Measurements from ENCODE around the gene MED13L.
"Not testable (repeated sequence)": the region's sequence is repeated elsewhere in the genome, so short reads cannot be mapped to it uniquely, and the experiment has no call there.

Gene MED13L

DNA sequence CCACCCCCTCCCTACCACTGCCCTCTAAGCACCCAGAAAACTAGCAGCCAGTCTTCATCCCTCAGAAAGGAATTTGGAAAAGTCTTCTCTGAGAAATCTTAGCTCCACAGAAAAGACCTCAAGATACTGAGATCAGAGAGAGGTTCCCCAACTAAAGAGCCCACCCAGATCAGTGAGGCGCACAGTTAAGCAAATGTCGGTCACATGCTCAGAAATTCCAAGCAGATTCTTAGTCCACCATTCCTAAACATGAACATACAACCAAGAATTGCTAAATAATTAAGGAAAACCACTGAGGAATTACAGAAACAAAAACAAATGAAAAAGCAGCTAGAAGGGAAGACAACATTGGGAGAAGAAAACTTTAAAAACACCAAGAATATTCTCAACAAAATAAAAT, 32.3 kb downstream of the MED13L start:
- DNase-seq, result no peak

DNA sequence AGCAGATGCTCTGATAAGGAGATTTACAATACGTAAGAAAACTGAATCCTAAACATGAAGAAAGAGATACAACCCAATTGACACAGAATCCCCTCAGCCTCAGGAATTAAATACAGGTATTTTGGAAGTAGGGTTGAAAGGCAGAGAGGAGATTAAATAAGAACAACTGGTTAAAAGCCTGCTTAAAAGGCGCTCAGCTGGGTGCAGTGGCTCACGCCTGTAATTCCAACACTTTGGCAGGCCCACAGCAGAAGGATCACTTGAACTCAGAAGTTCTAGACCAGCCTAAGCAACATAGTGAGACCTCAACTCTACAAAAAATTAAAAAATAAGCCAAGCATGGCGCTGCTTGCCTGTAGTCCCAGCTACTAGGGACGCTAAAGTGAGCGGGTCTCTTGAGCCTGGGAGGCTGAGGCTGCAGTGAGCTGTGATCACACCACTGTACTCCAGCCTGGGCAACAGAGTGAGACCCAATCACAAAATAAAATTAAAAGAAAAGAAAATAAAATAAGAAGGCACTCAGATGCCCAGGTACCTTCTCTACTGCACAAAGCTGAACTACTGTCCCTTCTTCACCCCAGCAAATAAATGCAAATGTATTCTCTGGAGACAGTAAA, 32.9 kb downstream of the MED13L start:
- DNase-seq, result no peak

DNA sequence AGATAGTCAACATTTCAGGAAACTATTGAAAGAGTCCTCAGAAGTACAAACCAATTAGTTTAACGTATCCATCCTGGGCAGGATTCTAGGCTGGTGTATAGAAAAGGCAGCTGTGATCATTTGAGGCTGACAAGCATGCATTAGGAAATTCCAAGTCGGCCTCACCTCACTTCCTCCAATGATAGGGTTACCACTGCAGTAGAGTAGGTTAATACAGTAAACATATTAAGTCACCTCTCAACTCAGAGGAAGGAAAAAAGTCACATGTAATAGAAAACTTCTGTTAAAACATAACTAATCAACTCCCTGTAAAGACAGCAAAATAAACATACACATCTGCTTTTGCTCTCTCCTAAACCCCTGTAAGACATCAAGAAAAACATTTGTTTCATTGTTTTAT, 33.5 kb downstream of the MED13L start:
- no peak for DNase-seq

DNA sequence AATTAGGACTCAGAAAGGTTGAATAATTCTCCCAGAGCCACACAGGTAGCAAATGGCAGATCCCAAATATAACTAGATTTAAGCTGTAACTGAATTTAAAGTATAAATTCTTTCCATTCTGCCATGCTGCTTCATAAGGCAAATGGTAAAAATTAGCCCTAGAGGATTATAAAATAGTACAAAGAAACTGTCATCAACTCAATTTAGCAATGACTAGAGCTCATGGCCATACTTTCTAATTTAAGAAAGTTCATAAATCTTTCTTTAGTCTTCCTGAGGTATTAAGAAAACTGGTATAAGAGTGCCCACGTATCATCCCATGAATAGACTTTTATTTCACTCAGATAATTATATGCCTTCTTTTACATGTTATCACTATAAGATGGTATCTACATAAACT, 34.8 kb downstream of the MED13L start:
- no peak for DNase-seq

DNA sequence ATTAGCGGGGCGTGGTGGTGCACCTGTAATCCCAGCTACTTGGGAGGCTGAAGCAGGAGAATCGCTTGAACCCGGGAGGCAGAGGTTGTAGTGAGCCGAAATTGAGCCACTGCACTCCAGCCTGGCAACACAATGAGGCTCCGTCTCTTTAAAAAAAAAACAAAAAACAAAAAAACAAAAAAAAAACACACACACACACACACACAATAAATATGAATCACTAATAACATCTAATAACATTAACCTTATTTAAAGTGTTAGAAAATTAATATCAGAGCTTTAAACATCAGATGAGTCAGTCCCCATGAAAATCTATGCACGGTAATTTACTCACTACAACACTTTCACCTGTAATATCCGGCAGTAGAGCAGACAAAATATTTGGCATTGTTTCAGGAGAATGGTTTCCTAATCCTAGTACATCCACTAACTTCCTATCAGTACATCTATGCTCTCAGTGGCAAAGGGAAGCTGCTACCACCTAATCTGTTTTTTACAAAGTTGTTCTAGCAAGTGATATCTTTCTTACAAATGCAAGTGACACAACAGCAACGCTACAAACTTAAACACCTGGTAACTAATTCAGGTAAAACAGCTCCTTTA, 36.2 kb downstream of the MED13L start:
- no peak for DNase-seq

DNA sequence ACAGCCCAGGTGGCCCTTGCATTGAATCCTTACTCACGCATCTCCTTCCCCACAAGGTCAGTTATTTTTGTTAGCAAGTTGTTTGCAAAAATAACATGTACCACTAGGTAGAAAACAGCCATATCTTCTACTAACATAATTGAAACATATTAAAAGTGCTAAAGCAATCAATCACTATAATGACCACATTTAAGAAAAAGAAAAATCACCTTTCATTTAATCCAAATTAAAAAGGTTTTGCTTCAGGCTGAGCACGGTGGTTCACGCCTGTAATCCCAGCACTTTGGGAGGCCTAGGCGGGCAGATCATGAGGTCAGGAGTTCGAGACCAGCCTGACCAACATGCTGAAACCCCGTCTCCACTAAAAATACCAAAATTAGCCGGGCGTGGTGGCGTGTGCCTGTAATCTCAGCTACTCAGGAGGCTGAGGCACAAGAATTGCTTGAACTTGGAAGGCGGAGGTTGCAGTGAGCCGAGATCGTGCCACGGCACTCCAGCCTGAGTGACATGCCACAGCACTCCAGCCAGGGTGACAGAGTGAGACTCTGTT, 38.8 kb downstream of the MED13L start:
- not testable (repeated sequence) for DNase-seq

- no peak for DNase-seq
Measured at GRCh38 chr12:116238149-116238548, 39.3 kb downstream of the MED13L start.

- DNase-seq, result no peak
Measured at GRCh38 chr12:116236976-116237375, 40.5 kb downstream of the MED13L start.

- DNase-seq, result peak in 1 of 2 experiments; percentile 58
Measured at GRCh38 chr12:116236148-116236731, 41.3 kb downstream of the MED13L start.

DNA sequence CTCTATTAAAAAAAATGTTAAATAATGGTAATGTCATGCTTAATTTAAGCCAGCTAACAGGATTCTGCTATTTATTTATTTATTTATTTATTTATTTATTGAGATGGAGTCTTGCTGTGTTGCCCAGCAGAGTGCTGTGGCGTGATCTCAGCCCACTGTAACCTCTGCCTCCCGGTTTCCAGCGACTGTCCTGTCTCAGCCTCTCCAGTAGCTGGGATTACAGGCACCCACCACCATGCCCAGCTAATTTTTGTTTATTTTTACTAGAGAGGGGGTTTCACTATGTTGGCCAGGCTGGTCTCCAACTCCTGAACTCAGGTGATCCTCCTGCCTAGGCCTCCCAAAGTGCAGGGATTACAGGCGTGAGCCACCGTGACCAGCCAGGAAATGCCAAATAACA, 43.3 kb downstream of the MED13L start:
- not testable (repeated sequence) for DNase-seq

DNA sequence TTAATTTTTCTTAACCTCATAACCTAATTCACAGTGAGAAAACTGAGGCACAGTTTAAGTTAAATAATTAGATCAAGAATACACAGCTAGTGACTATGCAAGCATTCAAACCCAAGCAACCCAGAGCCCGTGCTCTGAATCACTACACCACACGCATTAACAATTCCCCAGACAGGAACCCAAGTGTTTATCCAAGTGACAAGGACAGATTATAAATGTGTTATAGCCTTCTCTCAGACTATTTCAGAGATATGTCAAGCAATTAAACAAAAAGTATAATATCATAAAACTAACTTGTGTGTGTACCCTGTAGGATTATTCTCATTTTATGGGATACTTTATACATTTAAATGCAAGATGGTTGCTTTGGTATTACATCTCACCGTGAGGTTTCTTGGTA, 43.8 kb downstream of the MED13L start:
- DNase-seq, result no peak

GRCh38 chr12:116227811-116228210, 49.7 kb downstream of the MED13L start:
- DNase-seq, result no peak

GRCh38 chr12:116226026-116226425, 51.5 kb downstream of the MED13L start:
- DNase-seq, result no peak

GRCh38 chr12:116222358-116222757, 55.1 kb downstream of the MED13L start:
- DNase-seq, result peak in 1 of 2 experiments; percentile 9

DNA sequence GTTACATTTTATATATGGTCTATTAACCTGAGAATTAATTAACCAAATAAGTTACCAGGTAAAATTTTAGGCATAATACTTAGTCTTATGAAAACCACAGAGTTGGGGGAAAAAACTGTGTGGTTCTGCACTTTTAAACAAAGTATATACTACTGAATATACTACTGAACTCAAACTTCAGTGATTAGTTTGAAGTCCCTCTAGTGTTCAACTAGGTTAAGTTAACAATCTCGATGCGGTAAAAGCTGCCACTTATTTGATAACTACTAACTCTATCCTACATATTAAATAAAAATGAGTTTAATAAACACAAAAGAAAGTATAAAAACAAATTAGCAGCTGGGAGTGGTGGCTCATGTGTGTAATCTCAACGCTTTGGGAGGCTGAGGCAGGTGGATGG, 56.7 kb downstream of the MED13L start:
- DNase-seq, result no peak

DNA sequence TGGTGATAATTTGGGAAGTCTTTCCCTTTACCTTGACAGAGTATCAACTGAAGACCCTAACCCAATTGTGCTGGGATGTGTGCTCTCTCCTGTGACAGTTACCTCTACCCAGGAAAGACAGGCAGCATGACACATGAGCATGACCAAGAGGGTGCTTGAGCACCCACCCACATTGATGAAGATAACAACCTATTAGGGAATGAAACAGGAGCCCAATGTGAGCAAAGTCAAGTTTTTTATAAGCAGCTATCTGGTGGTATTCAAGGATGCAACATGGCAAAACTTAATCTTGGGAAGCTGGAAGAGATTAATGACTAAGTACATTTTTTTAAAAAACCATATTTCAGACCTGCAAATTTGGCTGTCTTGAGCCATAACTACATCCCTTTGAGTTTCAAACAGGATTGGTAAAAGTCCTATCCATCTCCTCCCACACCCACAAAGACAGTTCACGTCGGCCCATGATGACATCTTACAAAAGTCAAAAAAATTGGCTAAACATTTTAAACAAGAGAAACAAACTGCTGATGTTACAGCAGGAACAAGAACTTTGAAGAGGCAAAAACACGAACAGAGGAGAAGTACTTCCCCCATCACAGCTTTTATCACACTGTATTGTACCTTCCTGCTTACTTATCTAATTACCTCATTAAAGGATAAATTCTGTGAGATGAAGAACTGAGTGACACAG, 60.3 kb downstream of the MED13L start:
- DNase-seq, result no peak

- no peak for DNase-seq
Measured at GRCh38 chr12:116216022-116216756, 61.3 kb downstream of the MED13L start.

DNA sequence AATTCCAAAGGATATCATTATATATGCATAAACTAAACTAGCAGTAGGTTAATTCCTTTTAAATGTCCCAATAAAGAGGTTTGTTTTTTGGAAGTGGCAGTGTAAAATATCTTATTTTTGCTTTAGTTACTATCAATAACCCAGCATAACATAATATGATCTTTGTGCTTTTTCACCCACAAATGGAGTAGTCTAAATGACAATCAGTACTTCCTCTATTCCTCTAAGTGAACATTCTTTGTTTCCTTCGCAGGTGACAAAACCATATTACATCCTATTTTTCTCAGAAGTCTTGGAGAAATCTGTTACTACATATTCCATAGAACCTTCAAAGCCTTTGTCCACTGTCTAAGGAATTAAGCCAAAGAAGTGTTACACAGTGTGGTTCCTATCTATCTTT, 62.5 kb downstream of the MED13L start:
- no peak for DNase-seq

DNA sequence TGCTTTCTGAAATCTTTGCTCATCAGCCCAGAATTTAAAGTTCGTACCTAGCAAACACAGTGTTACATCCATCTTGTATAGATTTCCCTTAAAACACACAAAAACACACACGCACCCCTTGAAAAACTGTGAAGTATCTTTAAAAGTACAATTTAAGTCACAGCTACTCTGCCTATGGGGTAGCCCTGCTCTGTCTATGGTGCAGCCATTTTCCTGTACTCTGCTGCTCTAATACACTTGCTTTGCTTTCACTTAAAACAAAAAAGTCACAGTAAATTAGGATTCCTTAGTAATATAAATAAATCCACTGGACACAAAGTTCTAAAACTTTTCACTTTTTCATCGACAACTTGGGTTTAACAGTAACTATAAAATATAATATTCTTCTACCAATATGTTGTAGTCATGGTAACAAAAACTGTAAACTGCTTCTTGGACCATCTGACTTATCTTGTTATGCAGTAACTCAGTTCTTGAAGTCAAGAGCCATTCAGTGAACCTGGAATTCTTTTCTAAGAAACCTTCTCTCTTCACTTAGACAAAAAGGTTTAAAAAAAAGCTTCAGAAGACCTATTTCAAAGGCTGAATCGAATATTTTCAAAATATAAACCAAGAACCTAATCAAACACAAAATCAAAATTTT, 63.5 kb downstream of the MED13L start:
- DNase-seq, result no peak

DNA sequence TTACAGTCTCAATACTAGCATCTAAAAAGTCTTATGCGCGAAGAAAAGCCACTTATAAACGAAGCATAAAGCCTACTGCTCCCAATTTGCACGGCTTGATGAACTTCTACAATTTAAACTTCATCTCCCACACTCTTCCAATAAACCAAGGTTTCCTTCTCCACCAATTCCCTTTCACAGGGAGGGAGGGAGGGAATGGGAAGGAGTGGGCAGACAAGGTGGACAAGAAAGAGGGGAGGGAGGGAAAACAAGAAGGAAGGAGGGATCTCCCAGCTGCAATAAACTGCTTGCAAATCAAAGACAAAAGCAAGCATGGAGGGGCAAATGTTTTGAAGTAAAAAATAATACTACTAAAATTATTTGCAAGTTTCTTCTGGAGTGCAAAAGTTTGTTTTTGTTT, 64.5 kb downstream of the MED13L start:
- DNase-seq, result no peak

- no peak for DNase-seq
Measured at GRCh38 chr12:116210762-116211161, 66.7 kb downstream of the MED13L start.

GRCh38 chr12:116210131-116210530, 67.4 kb downstream of the MED13L start:
- no peak for DNase-seq

DNA sequence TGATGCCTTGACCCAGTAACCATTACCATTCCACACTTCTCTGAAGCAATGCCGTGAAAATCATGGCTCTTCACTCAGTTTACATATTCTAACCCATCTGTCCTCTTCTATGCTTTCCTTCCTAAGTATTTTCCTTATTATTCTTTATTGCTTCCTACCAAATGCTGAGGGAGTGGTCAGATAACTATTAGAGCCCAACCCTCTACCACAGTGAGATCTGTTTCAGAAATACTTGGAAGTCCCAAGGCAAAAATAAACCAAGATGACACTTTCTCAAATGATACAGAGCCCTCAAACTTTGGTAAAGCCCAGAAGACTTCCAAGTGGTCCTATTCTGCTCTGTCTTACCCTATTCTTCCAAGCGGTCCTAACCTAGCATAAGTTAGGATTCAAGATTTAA, 68.0 kb downstream of the MED13L start:
- no peak for DNase-seq

Measured in SW 1271 (cell line).